Mesenchymal stem cell (in vitro differentiated cells and primary cell): Measurements from ENCODE around the gene TMEM178B.

Experiments
- DNase-seq: peaks from one replicate; pipeline ENCODE4 v3.0.0-alpha.2; 2013
- H2AFZ ChIP-seq: one replicate; pipeline ENCODE4 v1.6.1; 2013; ENCODE audit warnings: low read depth, mild to moderate bottlenecking, control low read depth, inconsistent platforms, low read length, moderate library complexity
- H2AK5ac ChIP-seq: 2 replicates; pipeline ENCODE4 v1.6.1; 2013; ENCODE audit warnings: low read length, moderate library complexity, mild to moderate bottlenecking, inconsistent platforms; ENCODE audit not compliant: severe bottlenecking
- H2BK120ac ChIP-seq: one replicate; pipeline ENCODE4 v1.6.1; 2013; ENCODE audit warnings: low read depth, mild to moderate bottlenecking, inconsistent platforms, low read length, moderate library complexity
- H2BK12ac ChIP-seq, 2 experiments: one replicate each; pipeline ENCODE4 v1.6.1; 2013; ENCODE audit warnings: inconsistent platforms in 2 of 2, low read length in 2 of 2, mild to moderate bottlenecking in 2 of 2, moderate library complexity in 2 of 2, control low read depth in 1 of 2
- H2BK15ac ChIP-seq: one replicate; pipeline ENCODE4 v1.6.1; 2013; ENCODE audit warnings: mild to moderate bottlenecking, low read depth, inconsistent platforms; ENCODE audit not compliant: poor library complexity, severe bottlenecking
- H2BK5ac ChIP-seq: 2 replicates; pipeline ENCODE4 v1.6.1; 2013; ENCODE audit warnings: low read depth, mild to moderate bottlenecking, low read length, control low read depth, inconsistent platforms; ENCODE audit not compliant: poor library complexity, severe bottlenecking
- H3K14ac ChIP-seq, 2 experiments: one replicate each; pipeline ENCODE4 v1.6.1; 2013; ENCODE audit warnings: inconsistent platforms in 2 of 2, low read length in 2 of 2, control low read depth in 1 of 2, mild to moderate bottlenecking in 1 of 2, moderate library complexity in 1 of 2
- H3K18ac ChIP-seq, 2 experiments: one replicate each; pipeline ENCODE4 v1.6.1; 2013; ENCODE audit warnings: inconsistent platforms in 2 of 2, low read length in 2 of 2, control low read depth in 1 of 2, low read depth in 1 of 2, mild to moderate bottlenecking in 1 of 2
- H3K23ac ChIP-seq, 2 experiments: one replicate each; pipeline ENCODE4 v1.6.1; 2013; ENCODE audit warnings: inconsistent platforms in 2 of 2, low read length in 2 of 2, mild to moderate bottlenecking in 2 of 2, moderate library complexity in 2 of 2, control low read depth in 1 of 2
- H3K27ac ChIP-seq: 2 replicates; pipeline ENCODE4 v1.5.1; 2013; ENCODE audit warnings: mild to moderate bottlenecking, moderate library complexity, low read length, control low read depth, inconsistent platforms; ENCODE audit not compliant: poor library complexity, severe bottlenecking
- H3K27me3 ChIP-seq, 2 experiments: 2 replicates each; pipeline versions ENCODE4 v1.6.1 to v1.7.0; 2013; ENCODE audit warnings: low read length in 2 of 2, mild to moderate bottlenecking in 2 of 2, moderate library complexity in 2 of 2, control low read depth in 1 of 2, inconsistent platforms in 1 of 2; ENCODE audit not compliant: control insufficient read depth in 1 of 2, insufficient read depth in 1 of 2
- H3K36me3 ChIP-seq, 2 experiments: 2 replicates each; pipeline versions ENCODE4 v1.6.1 to v1.7.0; 2013; ENCODE audit warnings: low read length in 2 of 2, control low read depth in 1 of 2, inconsistent platforms in 1 of 2, low read depth in 1 of 2, mild to moderate bottlenecking in 1 of 2; ENCODE audit not compliant: insufficient read depth in 2 of 2, control insufficient read depth in 1 of 2
- H3K4ac ChIP-seq, 2 experiments: one replicate each; pipeline ENCODE4 v1.6.1; 2013; ENCODE audit warnings: inconsistent platforms in 2 of 2, low read length in 2 of 2, mild to moderate bottlenecking in 2 of 2, moderate library complexity in 2 of 2, control low read depth in 1 of 2, low read depth in 1 of 2
- H3K4me1 ChIP-seq: 2 replicates; pipeline ENCODE4 v1.6.1; 2013; ENCODE audit warnings: low read depth, low read length, control low read depth; ENCODE audit not compliant: control insufficient read depth, insufficient read depth
- H3K4me2 ChIP-seq: 2 replicates; pipeline ENCODE4 v1.6.1; 2013; ENCODE audit warnings: low read length, mild to moderate bottlenecking, inconsistent platforms; ENCODE audit not compliant: poor library complexity, severe bottlenecking
- H3K4me3 ChIP-seq, 2 experiments: 2 replicates each; pipeline versions ENCODE4 v1.5.1 to v1.7.0; 2013; ENCODE audit warnings: low read length in 2 of 2, mild to moderate bottlenecking in 2 of 2, control low read depth in 1 of 2, low read depth in 1 of 2; ENCODE audit not compliant: insufficient read depth in 1 of 2
- H3K79me1 ChIP-seq: replicated peaks from 2 replicates; pipeline ENCODE4 v1.6.1; 2013; ENCODE audit warnings: mild to moderate bottlenecking, control low read depth, low read length, inconsistent platforms; ENCODE audit not compliant: poor library complexity, severe bottlenecking
- H3K9ac ChIP-seq: 2 replicates; pipeline ENCODE4 v1.7.0; 2013; ENCODE audit warnings: mild to moderate bottlenecking, low read length, moderate library complexity
- H3K9me3 ChIP-seq: 2 replicates; pipeline ENCODE4 v1.7.0; 2013; ENCODE audit warnings: mild to moderate bottlenecking, low read length; ENCODE audit not compliant: control insufficient read depth
- H4K8ac ChIP-seq: one replicate; pipeline ENCODE4 v1.6.1; 2013; ENCODE audit warnings: inconsistent platforms, mild to moderate bottlenecking, low read length, moderate library complexity
- H4K91ac ChIP-seq: one replicate; pipeline ENCODE4 v1.6.1; 2013; ENCODE audit warnings: mild to moderate bottlenecking, low read length, inconsistent platforms
- WGBS: methylation state at CpG from one replicate; pipeline ENCODE4 v1.1.7; 2013; ENCODE audit warnings: mixed read lengths; 5-methylcytosine and 5-hydroxymethylcytosine counted together

Gene TMEM178B

DNA sequence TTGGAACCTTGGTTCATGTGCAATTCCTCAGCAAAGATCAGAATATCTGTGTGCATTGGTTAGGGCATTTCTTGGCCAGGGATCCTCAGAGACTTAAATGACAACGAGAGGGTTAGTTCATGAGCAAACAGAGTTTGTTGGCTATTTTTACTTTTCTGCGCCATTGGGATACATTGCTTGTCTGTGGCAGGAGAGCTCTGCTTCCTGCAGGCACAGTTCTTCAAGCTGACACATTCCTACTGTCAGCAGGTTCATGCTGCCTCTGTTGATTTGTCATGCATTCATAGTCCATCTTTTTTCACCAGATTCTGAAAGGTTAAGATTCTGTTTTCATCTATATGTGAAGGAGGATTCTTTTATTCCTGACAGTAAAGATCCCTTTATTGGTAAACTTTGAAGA, 139.4 kb downstream of the TMEM178B start:
- Histone ChIP-seq H4K8ac (no peak overlapping the region), H3K79me1 (peaks cover 13% of the 10 kb centered on the region)
- WGBS: 82% methylated on average over 2 of the region's 2 CpGs

DNA sequence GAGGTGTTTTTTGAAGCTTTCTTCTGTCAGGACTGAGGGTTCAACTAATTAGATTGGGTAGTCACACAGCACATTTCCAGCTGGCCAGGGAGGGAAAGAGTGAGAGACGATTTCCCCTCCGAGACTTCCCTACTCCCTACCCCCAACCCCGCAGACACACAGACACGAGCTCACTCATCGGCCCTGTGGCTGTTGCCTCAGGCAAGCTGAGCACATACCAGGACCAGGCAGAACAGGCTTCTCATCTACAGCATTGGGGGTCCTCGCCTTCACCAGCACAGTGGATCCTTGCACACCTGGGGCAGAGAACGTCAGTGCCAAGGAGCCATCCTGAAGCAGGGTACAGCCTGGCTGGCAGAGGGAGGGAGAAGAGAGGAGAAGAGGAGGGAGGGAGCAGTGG, 144.1 kb downstream of the TMEM178B start:
- no peak overlapping the region for H4K91ac ChIP-seq
- peaks cover 0 to 6% of the 10 kb centered on the region in 2 experiments for H3K27me3 ChIP-seq
- peaks cover 0 to 6% of the 10 kb centered on the region in 2 experiments for H3K36me3 ChIP-seq
- H3K4me3 ChIP-seq: no peak overlapping the region
- no peak overlapping the region for H4K8ac ChIP-seq
- no peak overlapping the region for H2AK5ac ChIP-seq
- DNase-seq: no peak
- no peak overlapping the region for H3K27ac ChIP-seq
- H3K4me1 ChIP-seq: no peaks in the 10 kb centered on the region
- H2BK12ac ChIP-seq: no peak overlapping the region
- peaks cover 3% of the 10 kb centered on the region for H3K79me1 ChIP-seq
- H3K23ac ChIP-seq: no peak overlapping the region
- no peak overlapping the region for H3K4ac ChIP-seq
- H3K9ac ChIP-seq: no peak overlapping the region
- no peak overlapping the region for H2AFZ ChIP-seq
- no peaks in the 10 kb centered on the region for H3K9me3 ChIP-seq
- 68% methylated on average over 7 of the region's 7 CpGs for WGBS
- no peak overlapping the region for H3K4me2 ChIP-seq
- no peak overlapping the region for H2BK15ac ChIP-seq
- H2BK120ac ChIP-seq: no peak overlapping the region
- H3K18ac ChIP-seq: no peak overlapping the region
- H2BK5ac ChIP-seq: no peak overlapping the region
- no peak overlapping the region for H3K14ac ChIP-seq

More for the DNA sequence above, 139.4 kb downstream of the TMEM178B start:
- Histone ChIP-seq H3K4me3 (no peak overlapping the region), H3K27ac (no peak overlapping the region), H2AFZ (no peak overlapping the region), H2BK120ac (no peak overlapping the region), H3K9me3 (no peaks in the 10 kb centered on the region), H3K4ac (no peak overlapping the region), H3K27me3 (peaks cover 0 to 5% of the 10 kb centered on the region in 2 experiments), H3K23ac (no peak overlapping the region), H3K14ac (no peak overlapping the region), H2BK15ac (no peak overlapping the region), H2BK5ac (no peak overlapping the region), H3K9ac (no peak overlapping the region), H3K4me1 (no peaks in the 10 kb centered on the region), H3K4me2 (no peak overlapping the region), H2BK12ac (no peak overlapping the region), H2AK5ac (no peak overlapping the region), H4K91ac (no peak overlapping the region), H3K36me3 (peaks cover 0 to 6% of the 10 kb centered on the region in 2 experiments), H3K18ac (no peak overlapping the region)
- no peak for DNase-seq

DNA sequence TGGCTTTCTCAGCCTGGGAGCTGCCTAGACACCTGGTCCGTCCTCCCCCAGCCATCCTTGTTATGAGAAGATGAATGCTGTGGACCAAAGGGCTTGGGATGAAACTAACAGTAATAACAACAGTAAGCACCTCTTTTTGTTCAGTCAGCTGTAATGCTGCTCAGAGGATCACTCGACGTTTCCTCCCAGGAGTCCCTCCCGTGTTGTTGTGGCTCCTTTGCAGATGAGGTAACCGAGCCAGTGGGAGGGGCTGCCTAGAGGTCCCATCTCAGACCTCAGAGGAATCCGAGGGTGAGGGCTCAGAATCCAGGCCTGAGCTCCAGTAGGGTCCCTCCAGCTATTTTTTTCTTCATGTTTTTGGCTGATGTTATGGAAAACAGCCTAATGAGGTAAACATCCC, 145.1 kb downstream of the TMEM178B start:
- no peak overlapping the region for H3K18ac ChIP-seq
- H3K27ac ChIP-seq: no peak overlapping the region
- H3K36me3 ChIP-seq: peaks cover 0 to 6% of the 10 kb centered on the region in 2 experiments
- H3K4me3 ChIP-seq: no peak overlapping the region
- H3K4me2 ChIP-seq: no peak overlapping the region
- H3K27me3 ChIP-seq: peaks cover 0 to 6% of the 10 kb centered on the region in 2 experiments
- no peak overlapping the region for H3K9ac ChIP-seq
- no peak overlapping the region for H3K4ac ChIP-seq
- no peak overlapping the region for H2AFZ ChIP-seq
- no peak overlapping the region for H4K91ac ChIP-seq
- H2BK15ac ChIP-seq: no peak overlapping the region
- no peak overlapping the region for H3K14ac ChIP-seq
- no peak overlapping the region for H3K23ac ChIP-seq
- no peaks in the 10 kb centered on the region for H3K9me3 ChIP-seq
- no peak overlapping the region for H2AK5ac ChIP-seq
- no peak for DNase-seq
- no peak overlapping the region for H4K8ac ChIP-seq
- no peak overlapping the region for H2BK5ac ChIP-seq
- WGBS: 80% methylated on average over 4 of the region's 6 CpGs
- H3K79me1 ChIP-seq: peaks cover 3% of the 10 kb centered on the region
- H3K4me1 ChIP-seq: no peaks in the 10 kb centered on the region
- no peak overlapping the region for H2BK120ac ChIP-seq
- no peak overlapping the region for H2BK12ac ChIP-seq

DNA sequence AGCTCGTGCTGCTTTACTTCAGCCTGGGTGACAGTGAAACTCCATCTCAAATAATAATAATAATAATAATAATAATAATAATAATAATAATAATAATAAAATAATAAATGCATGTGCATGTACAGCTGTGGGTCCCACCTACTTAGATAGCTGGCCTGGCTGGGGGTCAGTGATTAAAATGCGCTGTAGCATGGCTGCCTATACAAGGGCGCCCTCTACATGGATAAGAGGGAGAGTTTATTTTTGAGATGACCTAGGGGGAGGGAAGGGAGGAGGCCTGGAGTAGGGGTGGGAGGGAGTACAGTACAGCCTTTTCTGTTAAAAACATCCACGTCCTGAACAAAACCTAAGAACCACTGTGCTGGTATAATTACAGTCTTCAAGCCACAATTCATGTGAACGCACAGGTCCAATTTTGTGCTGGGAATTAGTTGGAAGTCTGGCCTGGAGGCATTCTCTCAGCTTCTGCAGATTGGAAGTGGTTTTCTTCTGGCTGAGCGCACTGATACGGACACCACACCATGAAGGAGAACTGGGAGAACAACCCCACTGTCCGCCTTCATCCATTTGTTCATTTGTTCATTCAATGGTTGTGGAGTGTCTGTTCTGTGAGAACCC, 146.5 kb downstream of the TMEM178B start:
- Histone ChIP-seq H3K27ac (no peak overlapping the region), H3K18ac (no peak overlapping the region), H2BK15ac (no peak overlapping the region), H2AK5ac (no peak overlapping the region), H3K4me1 (no peaks in the 10 kb centered on the region), H3K79me1 (peaks cover 3% of the 10 kb centered on the region), H3K27me3 (peaks cover 0 to 3% of the 10 kb centered on the region in 2 experiments), H2AFZ (no peak overlapping the region), H2BK120ac (no peak overlapping the region), H3K4ac (no peak overlapping the region), H3K9ac (no peak overlapping the region), H2BK12ac (no peak overlapping the region), H3K4me3 (no peak overlapping the region), H2BK5ac (no peak overlapping the region), H3K14ac (no peak overlapping the region), H3K23ac (no peak overlapping the region), H3K9me3 (no peaks in the 10 kb centered on the region), H3K4me2 (no peak overlapping the region), H4K91ac (no peak overlapping the region), H4K8ac (no peak overlapping the region), H3K36me3 (peaks cover 0 to 6% of the 10 kb centered on the region in 2 experiments)
- DNase-seq: no peak
- WGBS: 61% methylated on average over 4 of the region's 8 CpGs
